Measurements from ENCODE around the gene POP5.

DNA sequence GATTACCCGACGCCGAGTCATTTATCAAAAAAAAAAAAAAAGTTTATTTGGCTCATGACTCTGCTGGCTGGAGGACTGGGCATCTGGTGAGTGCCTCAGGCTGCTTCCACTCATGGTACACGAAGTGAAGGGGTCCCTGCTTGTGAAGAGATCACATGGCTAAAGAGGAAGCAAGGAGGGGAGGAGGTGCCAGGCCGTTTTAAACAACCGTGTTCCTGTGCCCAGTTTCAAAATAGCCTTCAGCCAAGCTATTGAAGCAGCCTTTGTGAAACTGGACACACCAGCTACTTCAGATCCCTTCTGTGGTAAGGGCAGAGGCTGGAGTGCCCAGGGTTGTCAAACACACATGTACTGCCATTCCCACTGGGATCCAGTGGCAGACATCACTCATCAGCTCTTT lies 7.6 kb downstream of the POP5 start:
- no peak for TF ChIP-seq POLR2A (IDR thresholded peaks at IDR 0.05)
- TF ChIP-seq, protein P1, sequence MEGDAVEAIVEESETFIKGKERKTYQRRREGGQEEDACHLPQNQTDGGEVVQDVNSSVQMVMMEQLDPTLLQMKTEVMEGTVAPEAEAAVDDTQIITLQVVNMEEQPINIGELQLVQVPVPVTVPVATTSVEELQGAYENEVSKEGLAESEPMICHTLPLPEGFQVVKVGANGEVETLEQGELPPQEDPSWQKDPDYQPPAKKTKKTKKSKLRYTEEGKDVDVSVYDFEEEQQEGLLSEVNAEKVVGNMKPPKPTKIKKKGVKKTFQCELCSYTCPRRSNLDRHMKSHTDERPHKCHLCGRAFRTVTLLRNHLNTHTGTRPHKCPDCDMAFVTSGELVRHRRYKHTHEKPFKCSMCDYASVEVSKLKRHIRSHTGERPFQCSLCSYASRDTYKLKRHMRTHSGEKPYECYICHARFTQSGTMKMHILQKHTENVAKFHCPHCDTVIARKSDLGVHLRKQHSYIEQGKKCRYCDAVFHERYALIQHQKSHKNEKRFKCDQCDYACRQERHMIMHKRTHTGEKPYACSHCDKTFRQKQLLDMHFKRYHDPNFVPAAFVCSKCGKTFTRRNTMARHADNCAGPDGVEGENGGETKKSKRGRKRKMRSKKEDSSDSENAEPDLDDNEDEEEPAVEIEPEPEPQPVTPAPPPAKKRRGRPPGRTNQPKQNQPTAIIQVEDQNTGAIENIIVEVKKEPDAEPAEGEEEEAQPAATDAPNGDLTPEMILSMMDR (IDR thresholded peaks at IDR 0.05): no peak
